Measurements from ENCODE around the gene GGT5.
"Not testable (repeated sequence)": the region's sequence is repeated elsewhere in the genome, so short reads cannot be mapped to it uniquely, and the experiment has no call there.

Gene GGT5

DNA sequence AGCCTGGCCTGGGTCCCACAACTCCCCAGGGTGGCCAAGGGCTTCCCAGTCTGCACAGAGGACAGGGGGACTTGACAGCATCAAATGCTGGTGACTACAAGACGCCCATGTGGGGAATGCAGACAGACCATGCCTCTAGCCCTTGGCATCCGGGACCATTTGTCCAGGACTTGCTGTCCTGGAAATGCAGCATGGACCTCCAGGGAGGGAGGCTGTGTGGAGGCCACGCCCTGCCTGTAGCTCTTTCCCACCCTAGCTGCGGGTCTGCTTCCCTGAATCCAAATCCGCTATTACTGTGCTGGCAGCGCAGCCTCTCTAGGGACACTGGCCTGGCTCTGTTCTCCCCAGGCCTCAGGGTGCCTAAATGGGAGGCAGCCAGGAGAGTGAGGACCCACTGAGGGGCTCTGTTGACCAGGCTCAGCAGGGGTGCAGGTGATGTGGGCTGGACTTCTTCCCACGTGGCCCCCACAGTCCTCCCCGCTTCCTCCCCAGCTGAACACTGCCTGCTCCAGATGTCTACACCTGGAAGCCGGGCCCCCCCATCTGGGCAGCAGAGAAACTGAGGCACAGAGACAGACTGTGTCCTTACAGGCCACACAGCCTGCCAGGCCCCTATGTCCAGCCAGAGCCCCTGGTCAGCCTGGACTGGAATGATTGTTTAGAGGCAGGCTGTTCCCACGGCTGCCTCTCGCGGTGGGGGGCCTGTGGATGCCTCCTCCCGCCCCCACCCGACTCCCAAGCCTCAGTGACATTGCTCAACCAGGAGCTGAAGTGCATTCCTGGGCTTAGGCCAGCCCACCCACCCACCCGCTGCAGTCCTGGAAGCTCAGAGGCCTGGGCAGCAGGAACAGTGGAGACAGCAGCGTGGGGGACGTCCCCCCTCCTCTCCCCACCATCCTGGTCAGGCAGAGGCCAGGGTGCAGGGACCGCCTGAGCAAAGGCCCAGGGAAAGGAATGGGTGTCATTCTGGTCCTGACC lies 991 bp upstream of the GGT5 start:
- WGBS (ENCODE audit: insufficient coverage, insufficient read length): no CpG with 5 or more reads among the region's 18 CpGs
- H3K4me3 ChIP-seq (ENCODE audit: low read length); H3K4me1 ChIP-seq (ENCODE audit: control insufficient read depth, insufficient read depth, low read length); H3K9me3 ChIP-seq (ENCODE audit: control insufficient read depth, insufficient read depth, low read length); H3K27me3 ChIP-seq (ENCODE audit: control insufficient read depth, insufficient read depth, low read length); DNase-seq (ENCODE audit: low read depth, low spot score); H3K36me3 ChIP-seq (ENCODE audit: control insufficient read depth, insufficient read depth, low read length); H3K27ac ChIP-seq (ENCODE audit: low read length): not testable (repeated sequence)

GRCh38 chr22:24244144-24244787 lies 616 bp downstream of the GGT5 start:
- Histone ChIP-seq H3K27ac (ENCODE audit: low read length) (no peak overlapping the region), H3K4me3 (ENCODE audit: low read length) (no peak overlapping the region), H3K36me3 (ENCODE audit: control insufficient read depth, insufficient read depth, low read length) (no peaks in the 10 kb centered on the region), H3K27me3 (ENCODE audit: control insufficient read depth, insufficient read depth, low read length) (no peaks in the 10 kb centered on the region), H3K4me1 (ENCODE audit: control insufficient read depth, insufficient read depth, low read length) (peaks cover 2% of the 10 kb centered on the region; the same call in 1 of the 2 replicates), H3K9me3 (ENCODE audit: control insufficient read depth, insufficient read depth, low read length) (no peaks in the 10 kb centered on the region)
- 100% methylated on average over 1 of the region's 19 CpGs for WGBS (ENCODE audit: insufficient coverage, insufficient read length)
- no peak for DNase-seq (ENCODE audit: low read depth, low spot score)

- not testable (repeated sequence) for DNase-seq (ENCODE audit: low read depth, low spot score); H3K27ac ChIP-seq (ENCODE audit: low read length); H3K4me3 ChIP-seq (ENCODE audit: low read length); H3K4me1 ChIP-seq (ENCODE audit: control insufficient read depth, insufficient read depth, low read length); H3K36me3 ChIP-seq (ENCODE audit: control insufficient read depth, insufficient read depth, low read length); H3K27me3 ChIP-seq (ENCODE audit: control insufficient read depth, insufficient read depth, low read length); H3K9me3 ChIP-seq (ENCODE audit: control insufficient read depth, insufficient read depth, low read length)
- no CpG with 5 or more reads among the region's 3 CpGs for WGBS (ENCODE audit: insufficient coverage, insufficient read length)
Observed at GRCh38 chr22:24243417-24243816, 1.5 kb downstream of the GGT5 start.

- WGBS (ENCODE audit: insufficient coverage, insufficient read length): no CpG with 5 or more reads among the region's 9 CpGs
- not testable (repeated sequence) for H3K27me3 ChIP-seq (ENCODE audit: control insufficient read depth, insufficient read depth, low read length); H3K9me3 ChIP-seq (ENCODE audit: control insufficient read depth, insufficient read depth, low read length); H3K36me3 ChIP-seq (ENCODE audit: control insufficient read depth, insufficient read depth, low read length); H3K4me1 ChIP-seq (ENCODE audit: control insufficient read depth, insufficient read depth, low read length); H3K27ac ChIP-seq (ENCODE audit: low read length); H3K4me3 ChIP-seq (ENCODE audit: low read length); DNase-seq (ENCODE audit: low read depth, low spot score)
Observed at GRCh38 chr22:24240985-24241692, 3.7 kb downstream of the GGT5 start.

- no peaks in the 10 kb centered on the region for H3K36me3 ChIP-seq (ENCODE audit: control insufficient read depth, insufficient read depth, low read length)
- no CpG with 5 or more reads among the region's 6 CpGs for WGBS (ENCODE audit: insufficient coverage, insufficient read length)
- H3K4me1 ChIP-seq (ENCODE audit: control insufficient read depth, insufficient read depth, low read length): peaks cover 2% of the 10 kb centered on the region; the same call in 1 of the 2 replicates
- H3K4me3 ChIP-seq (ENCODE audit: low read length): no peak overlapping the region
- no peak for DNase-seq (ENCODE audit: low read depth, low spot score)
- no peaks in the 10 kb centered on the region for H3K27me3 ChIP-seq (ENCODE audit: control insufficient read depth, insufficient read depth, low read length)
- H3K27ac ChIP-seq (ENCODE audit: low read length): no peak overlapping the region
- no peaks in the 10 kb centered on the region for H3K9me3 ChIP-seq (ENCODE audit: control insufficient read depth, insufficient read depth, low read length)
Observed at GRCh38 chr22:24240381-24240780, 4.5 kb downstream of the GGT5 start.

DNA sequence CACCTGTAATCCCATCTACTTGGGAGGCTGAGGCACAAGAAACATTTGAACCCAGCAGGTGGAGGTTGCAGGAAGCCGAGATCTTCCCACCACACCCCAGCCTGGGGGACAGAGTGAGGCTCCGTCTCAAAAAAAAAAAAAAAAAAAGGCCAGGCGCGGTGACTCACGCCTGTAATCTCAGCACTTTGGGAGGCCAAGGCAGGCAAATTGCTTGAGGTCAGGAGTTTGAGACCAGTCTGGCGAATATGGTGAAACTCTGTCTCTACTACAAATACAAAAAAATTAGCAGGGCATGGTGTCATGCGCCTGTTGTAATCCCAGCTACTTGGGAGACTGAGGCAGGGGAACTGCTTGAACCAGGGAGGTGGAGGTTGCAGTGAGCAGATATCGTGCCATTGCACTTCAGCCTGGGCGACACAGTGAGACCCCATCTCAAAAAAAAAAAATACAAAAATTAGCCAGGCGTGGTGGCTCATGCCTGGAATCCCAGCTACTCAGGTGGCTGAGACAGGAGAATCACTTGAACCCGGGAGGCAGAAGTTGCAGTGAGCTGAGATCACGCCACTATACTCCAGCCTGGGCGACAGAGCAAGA lies 6.7 kb downstream of the GGT5 start:
- H3K27ac ChIP-seq (ENCODE audit: low read length); DNase-seq (ENCODE audit: low read depth, low spot score); H3K4me1 ChIP-seq (ENCODE audit: control insufficient read depth, insufficient read depth, low read length); H3K36me3 ChIP-seq (ENCODE audit: control insufficient read depth, insufficient read depth, low read length); H3K4me3 ChIP-seq (ENCODE audit: low read length); H3K9me3 ChIP-seq (ENCODE audit: control insufficient read depth, insufficient read depth, low read length); H3K27me3 ChIP-seq (ENCODE audit: control insufficient read depth, insufficient read depth, low read length): not testable (repeated sequence)
- no CpG with 5 or more reads among the region's 13 CpGs for WGBS (ENCODE audit: insufficient coverage, insufficient read length)

DNA sequence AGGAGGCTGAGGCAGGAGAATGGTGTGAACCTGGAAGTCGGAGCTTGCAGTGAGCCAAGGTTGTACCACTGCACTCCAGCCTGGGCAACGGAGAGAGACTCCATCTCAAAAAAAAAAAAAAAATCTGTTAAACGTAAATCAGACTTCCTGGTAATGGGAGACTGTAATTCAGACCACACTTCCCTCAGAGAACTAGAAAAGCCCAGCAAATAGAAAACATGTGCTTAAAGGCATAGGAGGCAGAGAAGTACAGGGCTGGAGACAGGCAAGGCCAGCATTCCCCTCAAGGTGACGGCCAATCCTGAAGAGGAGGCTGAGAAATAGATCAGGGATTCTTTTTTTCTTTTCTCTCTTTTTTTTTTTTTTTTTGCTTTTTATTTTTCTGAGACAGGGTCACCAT lies 8.2 kb downstream of the GGT5 start:
- no CpG with 5 or more reads among the region's 4 CpGs for WGBS (ENCODE audit: insufficient coverage, insufficient read length)
- H3K27ac ChIP-seq (ENCODE audit: low read length): no peak overlapping the region
- no peaks in the 10 kb centered on the region for H3K4me1 ChIP-seq (ENCODE audit: control insufficient read depth, insufficient read depth, low read length)
- no peaks in the 10 kb centered on the region for H3K27me3 ChIP-seq (ENCODE audit: control insufficient read depth, insufficient read depth, low read length)
- DNase-seq (ENCODE audit: low read depth, low spot score): no peak
- no peak overlapping the region for H3K4me3 ChIP-seq (ENCODE audit: low read length)
- H3K36me3 ChIP-seq (ENCODE audit: control insufficient read depth, insufficient read depth, low read length): no peaks in the 10 kb centered on the region
- H3K9me3 ChIP-seq (ENCODE audit: control insufficient read depth, insufficient read depth, low read length): no peaks in the 10 kb centered on the region

DNA sequence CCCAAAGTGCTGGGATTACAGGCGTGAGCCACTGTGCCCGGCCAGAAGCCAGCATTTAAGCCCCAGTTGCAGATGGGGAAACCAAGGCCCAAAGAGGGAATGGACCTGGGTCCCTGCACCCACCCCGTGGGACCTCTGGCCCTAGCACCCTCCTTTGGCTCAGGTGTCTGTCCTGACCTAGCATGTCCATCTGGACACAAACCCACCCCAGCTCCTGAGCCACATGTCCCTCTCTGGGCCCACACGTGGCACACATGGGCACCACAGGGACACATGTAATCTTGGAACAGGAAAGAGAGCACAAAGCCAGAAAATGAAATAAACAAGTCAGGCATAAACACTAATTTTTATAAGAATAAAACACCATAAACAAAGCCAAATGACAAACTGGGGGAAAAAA lies 9.6 kb downstream of the GGT5 start:
- Histone ChIP-seq H3K4me1 (ENCODE audit: control insufficient read depth, insufficient read depth, low read length) (no peaks in the 10 kb centered on the region; the same call in 1 of the 2 replicates), H3K9me3 (ENCODE audit: control insufficient read depth, insufficient read depth, low read length) (no peaks in the 10 kb centered on the region), H3K4me3 (ENCODE audit: low read length) (no peak overlapping the region), H3K36me3 (ENCODE audit: control insufficient read depth, insufficient read depth, low read length) (no peaks in the 10 kb centered on the region), H3K27ac (ENCODE audit: low read length) (no peak overlapping the region), H3K27me3 (ENCODE audit: control insufficient read depth, insufficient read depth, low read length) (no peaks in the 10 kb centered on the region)
- DNase-seq (ENCODE audit: low read depth, low spot score): no peak
- no CpG with 5 or more reads among the region's 4 CpGs for WGBS (ENCODE audit: insufficient coverage, insufficient read length)

DNA sequence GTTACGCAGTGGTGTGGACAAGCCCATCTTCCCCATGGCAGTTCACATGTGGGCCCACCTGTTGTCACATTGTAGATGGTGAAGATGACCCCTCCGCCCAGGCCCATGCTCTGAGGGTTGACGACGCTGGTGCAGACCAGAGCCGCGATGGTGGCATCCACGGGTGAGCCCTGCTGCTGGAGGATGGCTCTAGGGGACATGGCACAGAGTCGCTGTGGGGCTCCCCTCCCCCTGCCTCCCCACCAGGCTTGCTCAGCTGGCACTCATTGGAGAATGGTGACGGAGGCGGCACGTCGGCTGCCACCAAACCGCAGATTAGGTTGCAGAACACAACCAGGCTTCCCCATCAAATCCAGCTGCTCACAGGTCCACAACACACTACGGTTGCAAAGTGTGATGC lies 11.1 kb downstream of the GGT5 start:
- Histone ChIP-seq H3K9me3 (ENCODE audit: control insufficient read depth, insufficient read depth, low read length) (no peaks in the 10 kb centered on the region), H3K4me1 (ENCODE audit: control insufficient read depth, insufficient read depth, low read length) (no peaks in the 10 kb centered on the region; the same call in 1 of the 2 replicates), H3K36me3 (ENCODE audit: control insufficient read depth, insufficient read depth, low read length) (no peaks in the 10 kb centered on the region), H3K27me3 (ENCODE audit: control insufficient read depth, insufficient read depth, low read length) (no peaks in the 10 kb centered on the region), H3K27ac (ENCODE audit: low read length) (no peak overlapping the region), H3K4me3 (ENCODE audit: low read length) (no peak overlapping the region)
- DNase-seq (ENCODE audit: low read depth, low spot score): no peak
- WGBS (ENCODE audit: insufficient coverage, insufficient read length): no CpG with 5 or more reads among the region's 14 CpGs

GRCh38 chr22:24233235-24233634 lies 11.6 kb downstream of the GGT5 start:
- no CpG with 5 or more reads among the region's 13 CpGs for WGBS (ENCODE audit: insufficient coverage, insufficient read length)

More at GRCh38 chr22:24233235-24233634, 11.6 kb downstream of the GGT5 start:
- no peak for DNase-seq (ENCODE audit: low read depth, low spot score)
- Histone ChIP-seq H3K4me1 (ENCODE audit: control insufficient read depth, insufficient read depth, low read length) (no peaks in the 10 kb centered on the region; the same call in 1 of the 2 replicates), H3K27ac (ENCODE audit: low read length) (no peak overlapping the region), H3K36me3 (ENCODE audit: control insufficient read depth, insufficient read depth, low read length) (no peaks in the 10 kb centered on the region), H3K27me3 (ENCODE audit: control insufficient read depth, insufficient read depth, low read length) (no peaks in the 10 kb centered on the region), H3K9me3 (ENCODE audit: control insufficient read depth, insufficient read depth, low read length) (no peaks in the 10 kb centered on the region), H3K4me3 (ENCODE audit: low read length) (no peak overlapping the region)

Measured in iPS DF 6.9 (cell line).